Anterior cingulate cortex (tissue), 58 donors: Measurements from ENCODE around the gene TTC28.
"Not testable (repeated sequence)": the region's sequence is repeated elsewhere in the genome, so short reads cannot be mapped to it uniquely, and the experiment has no call there.

ENCODE experiments used
- DNase-seq, 58 donors: peaks; one replicate each; lab custom pipeline; 2025; lab: John Stamatoyannopoulos, UW

The TTC28 gene

GRCh38 chr22:28214750-28215149 is 464.9 kb downstream of the TTC28 start:
- not testable (repeated sequence) for DNase-seq

DNA sequence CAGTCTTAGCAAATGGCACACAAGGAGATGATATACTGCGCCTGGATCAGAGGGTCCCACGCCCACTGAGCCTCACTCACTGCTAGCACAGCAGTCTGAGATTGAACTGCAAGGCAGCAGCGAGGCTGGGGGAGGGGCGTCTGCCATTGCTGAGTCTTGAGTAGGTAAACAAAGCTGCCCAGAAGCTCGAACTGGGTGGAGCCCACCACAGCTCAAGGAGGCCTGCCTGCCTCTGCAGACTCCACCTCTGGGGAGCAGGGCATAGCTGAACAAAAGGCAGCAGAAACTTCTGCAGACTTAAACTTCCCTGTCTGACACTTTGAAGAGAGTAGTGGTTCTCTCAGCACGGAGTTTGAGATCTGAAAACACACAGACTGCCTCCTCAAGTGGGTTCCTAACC is 470.2 kb downstream of the TTC28 start:
- not testable (repeated sequence) for DNase-seq

- DNase-seq: no peak
These were observed 470.9 kb downstream of the TTC28 start for GRCh38 chr22:28208787-28209186.

DNA sequence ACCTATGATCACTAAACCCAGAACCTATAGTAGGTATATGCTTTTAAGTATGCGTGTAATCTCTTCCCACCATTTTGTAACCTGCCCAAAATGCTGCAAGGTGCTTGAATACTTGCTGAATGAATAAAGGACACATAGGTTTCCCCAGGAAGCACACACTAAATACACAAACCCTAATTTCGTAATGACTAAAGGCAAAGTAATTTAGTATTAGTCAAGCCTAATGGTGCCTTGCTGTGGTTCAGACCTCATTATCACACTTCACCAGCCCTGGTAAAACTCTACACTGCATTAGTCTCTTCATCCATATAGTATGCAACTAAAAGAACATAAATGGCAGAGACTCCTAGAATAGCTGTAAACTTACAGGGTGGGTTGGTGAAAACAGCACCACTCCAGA is 471.6 kb downstream of the TTC28 start:
- no peak for DNase-seq

GRCh38 chr22:28207281-28208030 is 472.2 kb downstream of the TTC28 start:
- no peak for DNase-seq

- no peak for DNase-seq
These were observed 473.7 kb downstream of the TTC28 start for GRCh38 chr22:28205926-28206325.

DNA sequence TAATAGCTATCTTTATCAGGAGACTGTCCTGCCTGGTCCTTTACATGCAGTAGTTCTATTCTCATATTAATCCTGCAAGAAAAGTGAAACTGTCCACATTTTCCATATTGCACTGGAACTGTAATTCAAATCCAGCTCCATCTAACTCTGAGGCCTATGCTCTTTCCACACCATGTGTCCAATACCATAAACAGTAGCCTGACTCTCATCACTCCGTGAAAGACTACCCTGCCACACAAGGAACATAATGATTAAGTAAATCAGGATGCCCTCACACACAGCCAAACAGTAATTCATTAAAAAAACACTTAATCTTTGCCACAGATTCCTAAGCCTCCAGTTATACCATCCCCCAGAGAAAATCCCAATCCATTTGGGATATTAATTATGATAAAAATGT is 475.3 kb downstream of the TTC28 start:
- DNase-seq: no peak

DNA sequence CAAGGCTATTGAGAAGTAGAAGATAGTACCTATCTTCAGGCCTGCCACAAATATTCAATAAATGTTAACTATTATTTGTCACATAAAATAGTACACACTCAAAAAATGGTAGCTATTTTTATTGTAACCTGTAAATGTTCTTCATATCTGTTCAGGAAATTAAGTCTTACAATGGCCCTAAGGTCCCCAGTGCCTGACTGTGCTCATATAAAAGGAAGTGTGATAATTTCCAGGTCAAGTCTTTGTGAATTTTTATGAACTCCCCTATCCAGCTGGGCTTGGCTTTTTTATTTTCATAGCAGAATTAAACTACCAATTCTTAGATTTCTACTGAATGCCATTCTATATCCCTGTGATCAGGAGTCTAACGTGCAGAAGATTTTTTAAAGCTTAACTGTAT is 476.4 kb downstream of the TTC28 start:
- no peak for DNase-seq

DNA sequence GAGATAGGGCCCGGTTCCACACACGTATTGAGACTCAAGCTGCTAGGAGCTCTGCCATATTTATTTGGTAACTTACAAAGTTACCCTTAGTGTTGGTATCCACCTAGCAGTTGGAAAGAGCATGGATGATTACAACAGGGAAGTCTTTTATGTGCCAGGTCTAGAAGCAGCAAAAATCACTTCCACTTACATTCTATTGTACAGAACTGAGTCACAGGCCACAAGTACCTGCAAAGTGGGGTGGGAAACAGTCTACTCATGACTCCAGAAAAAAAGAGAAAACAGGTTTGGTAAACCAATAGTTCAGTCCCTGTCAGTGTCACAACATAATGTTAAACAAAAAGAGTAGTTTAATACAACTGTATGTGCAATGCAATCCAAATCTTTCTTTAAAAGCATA is 480.9 kb downstream of the TTC28 start:
- no peak for DNase-seq

GRCh38 chr22:28191571-28191970 is 488.1 kb downstream of the TTC28 start:
- not testable (repeated sequence) for DNase-seq

- no peak for DNase-seq
These were observed 491.3 kb downstream of the TTC28 start for GRCh38 chr22:28188178-28188879.

DNA sequence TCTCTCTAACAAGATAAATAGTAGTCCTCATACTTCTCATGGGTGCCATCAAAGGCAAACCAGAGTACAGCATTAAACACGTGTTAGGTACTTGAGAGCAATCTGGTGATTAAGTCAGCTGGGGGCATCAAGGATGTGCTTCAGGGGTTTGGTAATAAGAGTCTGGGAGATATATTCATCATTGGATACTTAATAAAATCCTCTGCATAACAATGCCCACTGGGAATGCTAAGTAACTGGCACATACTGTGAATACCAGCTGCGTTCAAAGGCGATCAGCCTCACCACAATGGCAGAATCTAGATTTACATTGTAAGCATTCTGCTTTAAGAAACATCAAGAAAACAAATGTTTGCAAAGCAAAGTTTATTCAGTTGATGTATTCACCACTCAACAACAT is 492.0 kb downstream of the TTC28 start:
- no peak for DNase-seq

- DNase-seq: no peak
These were observed 493.0 kb downstream of the TTC28 start for GRCh38 chr22:28186641-28187040.

DNA sequence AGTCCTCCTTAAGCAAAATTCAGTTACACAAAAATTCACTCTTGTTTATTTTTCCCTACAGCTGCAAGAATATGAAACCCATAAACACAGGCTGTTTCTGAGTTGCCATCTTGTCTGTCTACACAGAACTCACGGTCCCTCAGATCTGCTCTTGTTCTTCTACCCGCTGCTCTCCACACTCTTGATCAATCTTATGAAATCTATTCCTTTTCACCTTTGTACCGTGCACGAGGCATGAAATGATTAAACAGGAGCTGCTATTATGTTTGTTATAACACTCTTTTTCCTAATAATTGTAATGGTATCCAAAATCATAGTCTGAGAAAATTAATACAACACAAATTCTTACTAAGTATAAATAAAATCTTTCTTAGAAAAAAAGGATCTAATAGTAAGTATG is 494.5 kb downstream of the TTC28 start:
- DNase-seq: no peak

- no peak for DNase-seq
These were observed 496.4 kb downstream of the TTC28 start for GRCh38 chr22:28183078-28183860.

DNA sequence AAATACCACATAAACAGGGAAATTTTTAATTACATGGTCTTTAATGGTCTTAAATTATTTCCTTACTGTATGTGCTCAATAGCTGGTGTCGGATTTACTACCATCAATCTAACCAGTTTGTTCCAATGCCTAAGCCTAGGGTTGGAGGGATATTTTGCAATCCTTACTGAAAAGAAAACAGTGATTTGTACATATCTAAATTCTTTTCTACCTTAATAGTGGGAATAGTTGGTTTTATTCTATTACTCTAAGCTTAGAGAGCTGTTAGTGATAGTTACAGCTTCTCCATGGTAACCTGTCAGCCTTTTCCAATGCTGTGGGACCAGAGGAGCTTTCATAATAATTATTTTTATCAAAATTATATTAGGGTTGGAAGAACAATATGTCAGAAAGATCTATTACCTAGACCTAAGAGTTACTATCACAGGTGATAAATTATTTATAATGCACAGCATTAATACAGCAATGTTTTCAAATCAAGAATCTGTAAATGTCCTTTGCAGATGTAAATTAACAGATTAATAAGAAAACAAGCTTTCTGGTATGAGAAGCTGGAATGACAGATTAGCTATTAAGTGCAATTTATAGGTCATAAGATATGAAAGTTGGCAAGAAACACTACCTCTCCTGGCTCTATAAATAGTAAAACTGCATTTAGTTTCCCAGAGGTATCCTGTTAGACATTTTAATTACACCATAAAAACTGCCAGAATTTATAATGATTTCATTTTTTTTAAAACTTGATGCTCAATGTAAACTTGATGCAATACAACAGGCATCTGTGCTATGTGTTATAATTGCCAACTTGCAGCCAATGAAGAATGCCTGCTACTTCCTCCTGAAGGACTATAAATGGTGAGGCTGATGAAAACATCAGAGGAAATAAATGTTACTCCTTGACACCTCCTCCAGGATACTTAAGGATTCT is 498.6 kb downstream of the TTC28 start:
- DNase-seq: no peak

DNA sequence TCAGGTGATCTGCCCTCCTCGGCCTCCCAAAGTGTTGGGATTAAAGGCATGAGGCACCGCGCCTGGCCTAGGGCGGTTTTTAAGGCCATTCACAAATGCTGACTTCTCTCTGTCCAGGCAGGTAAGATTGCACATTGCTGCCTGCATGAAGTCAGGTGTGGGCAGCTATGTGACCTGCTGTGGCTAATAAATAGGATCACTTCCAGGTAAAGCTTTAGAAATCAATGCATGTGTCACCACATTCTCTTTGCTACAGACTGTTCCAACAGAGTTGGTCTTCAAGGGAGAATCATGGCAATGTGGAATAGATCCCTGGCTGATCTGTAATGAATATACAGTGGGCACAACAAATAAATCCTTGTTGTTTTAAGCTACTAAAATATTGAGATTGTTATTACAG is 500.2 kb downstream of the TTC28 start:
- DNase-seq: no peak

DNA sequence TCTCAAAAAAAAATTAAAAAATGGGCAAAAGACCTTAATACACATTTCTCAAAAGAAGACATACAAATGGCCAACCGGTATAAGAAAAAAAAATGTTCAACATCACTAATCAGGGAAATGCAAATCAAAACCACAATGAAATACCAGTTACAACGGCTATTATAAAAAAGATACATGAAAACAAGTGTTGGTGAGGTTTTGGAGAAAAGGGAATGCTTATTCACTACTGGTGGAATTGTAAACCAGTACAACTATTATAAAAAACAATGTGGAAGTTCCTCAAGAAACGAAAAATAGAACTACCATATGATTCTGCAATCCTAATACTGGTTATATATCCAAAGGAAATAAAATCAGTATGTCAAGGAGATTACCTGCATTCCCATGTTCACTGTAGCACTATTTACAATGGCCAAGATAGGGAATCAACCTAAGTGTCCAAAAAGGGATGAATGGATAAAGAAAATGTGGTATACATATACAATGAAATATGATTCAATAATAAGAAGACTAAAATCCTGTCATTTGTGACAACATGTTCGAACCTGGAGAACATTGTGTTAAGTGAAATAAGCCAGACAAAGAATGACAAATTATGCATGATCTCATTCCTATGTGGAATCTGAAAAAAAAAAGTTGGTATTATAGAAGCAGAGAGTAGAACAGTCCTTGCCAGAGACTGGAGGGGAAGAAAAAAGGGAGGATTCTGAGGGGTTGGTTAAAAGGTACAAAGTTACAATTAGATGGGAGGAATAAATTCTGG is 503.7 kb downstream of the TTC28 start:
- no peak for DNase-seq

DNA sequence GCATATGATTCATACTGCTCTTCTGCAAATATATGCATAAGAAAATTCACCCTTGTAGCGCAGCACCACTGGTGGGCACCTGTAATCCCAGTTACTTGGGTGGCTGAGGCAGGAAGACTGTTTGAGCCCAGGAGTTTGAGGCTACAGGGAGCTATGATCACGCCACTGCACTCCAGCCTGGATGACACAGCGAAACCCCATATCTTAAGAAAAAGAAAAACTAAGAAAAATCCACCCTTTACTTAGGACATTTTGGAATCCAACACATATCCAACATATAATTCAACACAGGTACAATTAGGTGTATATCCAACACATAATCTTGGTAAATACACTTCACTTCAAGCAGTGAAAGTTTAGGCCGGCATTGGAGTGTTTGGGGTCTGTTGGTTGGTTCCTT is 505.1 kb downstream of the TTC28 start:
- DNase-seq: no peak
